HTR-8/SVneo (cell line): ENCODE results near the gene PBX2.
"Not testable (repeated sequence)": the region's sequence is repeated elsewhere in the genome, so short reads cannot be mapped to it uniquely, and the experiment has no call there.

ENCODE experiments used
- DNase-seq: peaks from one replicate; pipeline ENCODE4 v3.0.0; 2011; ENCODE audit warnings: low spot score, mixed read lengths; ENCODE audit not compliant: insufficient read length
- FAIRE-seq: peaks from 2 replicates; lab custom pipeline; 2011; peaks lifted over from hg19 to GRCh38; lab: Jason Lieb, UNC

The PBX2 gene

GRCh38 chr6:32188381-32189068 is 1.5 kb downstream of the PBX2 start:
- no peak for FAIRE-seq
- DNase-seq: no peak

- FAIRE-seq, DNase-seq: not testable (repeated sequence)
Observed at GRCh38 chr6:32187725-32188380, 2.1 kb downstream of the PBX2 start.

GRCh38 chr6:32187009-32187709 is 2.8 kb downstream of the PBX2 start:
- FAIRE-seq (no peak), DNase-seq (no peak)

- not testable (repeated sequence) for FAIRE-seq
Observed at GRCh38 chr6:32186151-32186840, 3.7 kb downstream of the PBX2 start.

GRCh38 chr6:32185681-32186131 is 4.3 kb downstream of the PBX2 start:
- not testable (repeated sequence) for DNase-seq
- FAIRE-seq: peak; percentile 63

More at GRCh38 chr6:32186151-32186840, 3.7 kb downstream of the PBX2 start:
- DNase-seq: not testable (repeated sequence)

GRCh38 chr6:32184084-32184640 is 5.8 kb downstream of the PBX2 start, which contains the start of gene AGER:
Gene AGER, minus strand, starts transcription at chr6:32184253. Its CDS starts 31 bp downstream, at chr6:32184222.
- DNase-seq: no peak
- no peak for FAIRE-seq

GRCh38 chr6:32183483-32184083 is 6.4 kb downstream of the PBX2 start:
- DNase-seq (no peak), FAIRE-seq (no peak)

- FAIRE-seq (no peak), DNase-seq (no peak)
Observed at GRCh38 chr6:32183030-32183429, 7.0 kb downstream of the PBX2 start.

- no peak for FAIRE-seq
- DNase-seq: no peak
Observed at GRCh38 chr6:32182555-32182981, 7.4 kb downstream of the PBX2 start.

GRCh38 chr6:32181915-32182529 is 8.0 kb downstream of the PBX2 start:
- FAIRE-seq (no peak), DNase-seq (no peak)

GRCh38 chr6:32181148-32181702 is 8.8 kb downstream of the PBX2 start:
- DNase-seq (no peak), FAIRE-seq (no peak)

GRCh38 chr6:32179766-32180405 is 10.1 kb downstream of the PBX2 start:
- no peak for FAIRE-seq
- DNase-seq: no peak

- DNase-seq: no peak
Observed at GRCh38 chr6:32178547-32179440, 11.2 kb downstream of the PBX2 start.

GRCh38 chr6:32177788-32178546 is 12.0 kb downstream of the PBX2 start, which contains the start of gene RNF5:
Gene RNF5, plus strand, starts transcription at chr6:32178405. Its CDS starts 107 bp downstream, at chr6:32178512.
- FAIRE-seq (peak; percentile 92), DNase-seq (peak; percentile 97)

More at GRCh38 chr6:32178547-32179440, 11.2 kb downstream of the PBX2 start:
- no peak for FAIRE-seq

GRCh38 chr6:32177183-32177787 is 12.7 kb downstream of the PBX2 start:
- no peak for FAIRE-seq
- no peak for DNase-seq
